H1 (cell line): Measurements from ENCODE around the gene MXI1. TPM values are rescaled to one million over a fixed set of nuclear protein-coding genes. Genes with fewer than 3 reads are reported as not detected.

ENCODE experiments used
- CTCF ChIP-seq, 3 experiments: IDR thresholded peaks; 1 replicate in 2 of 3; 2 replicates in 1 of 3; pipeline versions ENCODE4 v1.5.1 to v1.6.1; 2011; ENCODE audit warnings: low read length in 3 of 3, mild to moderate bottlenecking in 3 of 3, inconsistent platforms in 2 of 3, low read depth in 1 of 3, moderate library complexity in 1 of 3; ENCODE audit not compliant: insufficient read depth in 1 of 3; ENCODE audit errors: control extremely low read depth in 1 of 3
- SAP30 ChIP-seq: fragments of 300-600 bp; sonication (generic); IDR thresholded peaks from 2 replicates; pipeline ENCODE4 v1.7.1; 2012; ENCODE audit warnings: low read length, moderate library complexity, mild to moderate bottlenecking, inconsistent platforms; ENCODE audit not compliant: insufficient read depth, insufficient replicate concordance
- SUZ12 ChIP-seq: fragments of 200-600 bp; sonication (generic); IDR thresholded peaks from 2 replicates; pipeline ENCODE4 v1.6.1; 2012; ENCODE audit warnings: mild to moderate bottlenecking, inconsistent platforms, low read length, moderate library complexity, mixed read lengths
- TBP ChIP-seq: IDR thresholded peaks from 2 replicates; pipeline ENCODE4 v1.6.1; 2011; ENCODE audit warnings: low read depth, low read length, improper control_type of control experiment
- TCF12 ChIP-seq: IDR thresholded peaks from 2 replicates; pipeline ENCODE4 v1.6.1; 2011; ENCODE audit warnings: low read depth, mild to moderate bottlenecking, low read length
- polyA plus RNA-seq, 7 experiments: library from polyadenylated mRNA; depleted of rRNA in 3 of 7; stranded (reverse) in 5 of 7; unstranded in 2 of 7; fragments of >200 nt in 5 of 7; fragments of 200-250 nt in 2 of 7; gene quantifications; 1 replicate in 5 of 7; 2 replicates in 1 of 7; 4 replicates in 1 of 7; pipeline versions ENCODE4 v1.2.1 to v1.2.3, GENCODE V29; 2011 to 2013; ENCODE audit warnings: missing spikeins in 2 of 7, mixed read lengths in 2 of 7
- total RNA-seq: library from RNA; stranded (reverse); fragmentation: NEBNext Ultra II Directional; extraction: Animal tissue kit (Norgen Biotek cat#: 25700); gene quantifications from 2 replicates; pipeline ENCODE4 v1.2.1, GENCODE V29; 2021

MXI1 gene
- total and polyA plus RNA-seq, 2 of the 8 experiments (the other 6 are each of a cell fraction or from before 2014, with no cell fraction given) = 5.7 to 8.8 TPM

GRCh38 chr10:110209454-110209925 is 2.1 kb downstream of the MXI1 start (continued):
- TF ChIP-seq SUZ12 (peak; percentile 74), TCF12 (no peak), TBP (no peak), SAP30 (no peak), CTCF (IDR thresholded peaks at IDR 0.05; ENCODE audit: control extremely low read depth in 1 of 3, insufficient read depth in 1 of 3, low read depth in 1 of 3, low read length in 3 of 3) (no peak)
- TF ChIP-seq, all 59 proteins: peak for 6
